Measurements from ENCODE around the gene BHLHE41. TPM values are rescaled to one million over a fixed set of nuclear protein-coding genes. Genes with fewer than 3 reads are reported as not detected.

BHLHE41 gene
- polyA plus RNA-seq, 1 donor from 2014 or later, result not detected

DNA sequence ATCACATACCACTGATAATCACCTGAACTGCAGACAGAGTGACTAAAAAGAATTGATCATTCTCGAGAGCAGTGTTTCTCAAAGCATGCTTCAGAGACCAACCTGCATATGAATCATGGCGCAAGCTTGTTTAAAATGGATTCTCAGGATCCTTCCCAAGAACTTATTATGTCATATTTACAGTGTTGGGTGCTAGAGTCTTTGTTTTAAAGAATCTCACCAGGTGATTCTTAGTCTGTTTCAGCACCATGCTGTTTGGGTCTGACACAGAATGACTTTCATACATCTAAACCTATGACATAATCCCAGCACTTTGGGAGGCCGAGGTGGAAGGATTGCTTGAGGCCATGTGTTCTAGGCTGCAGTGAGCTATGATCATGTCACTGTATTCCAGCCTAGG is 39.3 kb upstream of the BHLHE41 start:
- no peaks in the 10 kb centered on the region for H3K27me3 ChIP-seq (ENCODE audit: insufficient read depth, low read depth, low read length)
- no peaks in the 10 kb centered on the region for H3K9me2 ChIP-seq (ENCODE audit: insufficient read depth, low read length)
- TF ChIP-seq, protein P1, sequence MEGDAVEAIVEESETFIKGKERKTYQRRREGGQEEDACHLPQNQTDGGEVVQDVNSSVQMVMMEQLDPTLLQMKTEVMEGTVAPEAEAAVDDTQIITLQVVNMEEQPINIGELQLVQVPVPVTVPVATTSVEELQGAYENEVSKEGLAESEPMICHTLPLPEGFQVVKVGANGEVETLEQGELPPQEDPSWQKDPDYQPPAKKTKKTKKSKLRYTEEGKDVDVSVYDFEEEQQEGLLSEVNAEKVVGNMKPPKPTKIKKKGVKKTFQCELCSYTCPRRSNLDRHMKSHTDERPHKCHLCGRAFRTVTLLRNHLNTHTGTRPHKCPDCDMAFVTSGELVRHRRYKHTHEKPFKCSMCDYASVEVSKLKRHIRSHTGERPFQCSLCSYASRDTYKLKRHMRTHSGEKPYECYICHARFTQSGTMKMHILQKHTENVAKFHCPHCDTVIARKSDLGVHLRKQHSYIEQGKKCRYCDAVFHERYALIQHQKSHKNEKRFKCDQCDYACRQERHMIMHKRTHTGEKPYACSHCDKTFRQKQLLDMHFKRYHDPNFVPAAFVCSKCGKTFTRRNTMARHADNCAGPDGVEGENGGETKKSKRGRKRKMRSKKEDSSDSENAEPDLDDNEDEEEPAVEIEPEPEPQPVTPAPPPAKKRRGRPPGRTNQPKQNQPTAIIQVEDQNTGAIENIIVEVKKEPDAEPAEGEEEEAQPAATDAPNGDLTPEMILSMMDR (IDR thresholded peaks at IDR 0.05; ENCODE audit: poor library complexity, severe bottlenecking), result no peak
- TF ChIP-seq MXI1 (conservative IDR thresholded peaks at IDR 0.05; ENCODE audit: poor library complexity, severe bottlenecking), result no peak
- TF ChIP-seq TAF1 (IDR thresholded peaks at IDR 0.05; ENCODE audit: low read depth), result no peak
- TF ChIP-seq EZH2 (IDR thresholded peaks at IDR 0.05; ENCODE audit: borderline replicate concordance, insufficient read depth, low read length, poor library complexity, severe bottlenecking), result no peak
- no peak for TF ChIP-seq POLR2AphosphoS5 (IDR thresholded peaks at IDR 0.05)
- no peak for TF ChIP-seq EP300 (conservative IDR thresholded peaks at IDR 0.05; ENCODE audit: poor library complexity, severe bottlenecking)
- TF ChIP-seq SMC3 (conservative IDR thresholded peaks at IDR 0.05; ENCODE audit: poor library complexity), result no peak
- TF ChIP-seq, protein P2, sequence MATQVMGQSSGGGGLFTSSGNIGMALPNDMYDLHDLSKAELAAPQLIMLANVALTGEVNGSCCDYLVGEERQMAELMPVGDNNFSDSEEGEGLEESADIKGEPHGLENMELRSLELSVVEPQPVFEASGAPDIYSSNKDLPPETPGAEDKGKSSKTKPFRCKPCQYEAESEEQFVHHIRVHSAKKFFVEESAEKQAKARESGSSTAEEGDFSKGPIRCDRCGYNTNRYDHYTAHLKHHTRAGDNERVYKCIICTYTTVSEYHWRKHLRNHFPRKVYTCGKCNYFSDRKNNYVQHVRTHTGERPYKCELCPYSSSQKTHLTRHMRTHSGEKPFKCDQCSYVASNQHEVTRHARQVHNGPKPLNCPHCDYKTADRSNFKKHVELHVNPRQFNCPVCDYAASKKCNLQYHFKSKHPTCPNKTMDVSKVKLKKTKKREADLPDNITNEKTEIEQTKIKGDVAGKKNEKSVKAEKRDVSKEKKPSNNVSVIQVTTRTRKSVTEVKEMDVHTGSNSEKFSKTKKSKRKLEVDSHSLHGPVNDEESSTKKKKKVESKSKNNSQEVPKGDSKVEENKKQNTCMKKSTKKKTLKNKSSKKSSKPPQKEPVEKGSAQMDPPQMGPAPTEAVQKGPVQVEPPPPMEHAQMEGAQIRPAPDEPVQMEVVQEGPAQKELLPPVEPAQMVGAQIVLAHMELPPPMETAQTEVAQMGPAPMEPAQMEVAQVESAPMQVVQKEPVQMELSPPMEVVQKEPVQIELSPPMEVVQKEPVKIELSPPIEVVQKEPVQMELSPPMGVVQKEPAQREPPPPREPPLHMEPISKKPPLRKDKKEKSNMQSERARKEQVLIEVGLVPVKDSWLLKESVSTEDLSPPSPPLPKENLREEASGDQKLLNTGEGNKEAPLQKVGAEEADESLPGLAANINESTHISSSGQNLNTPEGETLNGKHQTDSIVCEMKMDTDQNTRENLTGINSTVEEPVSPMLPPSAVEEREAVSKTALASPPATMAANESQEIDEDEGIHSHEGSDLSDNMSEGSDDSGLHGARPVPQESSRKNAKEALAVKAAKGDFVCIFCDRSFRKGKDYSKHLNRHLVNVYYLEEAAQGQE (IDR thresholded peaks at IDR 0.05; ENCODE audit: borderline replicate concordance), result no peak
- no peak for TF ChIP-seq RAD21 (conservative IDR thresholded peaks at IDR 0.05)
- H3K9me3 ChIP-seq (ENCODE audit: low read length), result no peaks in the 10 kb centered on the region
- no peaks in the 10 kb centered on the region for H3K36me3 ChIP-seq (ENCODE audit: insufficient read depth, low read length)
- no peaks in the 10 kb centered on the region for H4K20me1 ChIP-seq (ENCODE audit: insufficient read depth)
- no peak overlapping the region for H3K4me3 ChIP-seq (ENCODE audit: low read length)
- no peak overlapping the region for H2AFZ ChIP-seq (ENCODE audit: low read depth, low read length)
- H3F3A ChIP-seq (ENCODE audit: insufficient read depth, low read length, poor library complexity, severe bottlenecking), result no peaks in the 10 kb centered on the region
- H3K4me2 ChIP-seq (ENCODE audit: low read length), result no peak overlapping the region
- no peaks in the 10 kb centered on the region for H3K79me2 ChIP-seq (replicated peaks; ENCODE audit: insufficient read depth, low read length)
- no peak overlapping the region for H3K27ac ChIP-seq (ENCODE audit: low read length)
- H3K9ac ChIP-seq (ENCODE audit: low read length), result no peak overlapping the region

DNA sequence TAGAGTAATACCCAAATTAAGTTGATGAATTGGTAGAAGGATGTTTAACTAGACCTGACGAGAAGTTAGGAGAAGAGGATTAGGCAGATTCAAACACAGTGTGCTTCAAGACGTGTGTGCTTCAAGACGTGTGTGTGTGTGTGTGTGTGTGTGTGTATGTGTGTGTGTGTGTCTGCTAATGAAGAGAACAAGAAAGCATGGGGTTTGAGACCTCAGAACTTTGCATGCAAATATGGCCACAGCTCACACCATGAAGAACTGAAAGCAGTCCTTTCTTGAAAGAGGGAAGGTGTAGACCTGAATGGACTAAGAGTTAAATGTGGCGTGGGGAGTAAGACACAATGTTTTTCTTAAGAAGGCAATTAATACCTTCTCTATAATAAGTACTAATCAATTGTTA is 38.1 kb upstream of the BHLHE41 start:
- H3F3A ChIP-seq (ENCODE audit: insufficient read depth, low read length, poor library complexity, severe bottlenecking), result no peaks in the 10 kb centered on the region
- no peaks in the 10 kb centered on the region for H3K9me2 ChIP-seq (ENCODE audit: insufficient read depth, low read length)
- TF ChIP-seq, protein P2 (IDR thresholded peaks at IDR 0.05; ENCODE audit: borderline replicate concordance), result no peak
- no peak for TF ChIP-seq EP300 (conservative IDR thresholded peaks at IDR 0.05; ENCODE audit: poor library complexity, severe bottlenecking)
- TF ChIP-seq RAD21 (conservative IDR thresholded peaks at IDR 0.05), result no peak
- no peak for TF ChIP-seq SMC3 (conservative IDR thresholded peaks at IDR 0.05; ENCODE audit: poor library complexity)
- no peak for TF ChIP-seq EZH2 (IDR thresholded peaks at IDR 0.05; ENCODE audit: borderline replicate concordance, insufficient read depth, low read length, poor library complexity, severe bottlenecking)
- TF ChIP-seq, protein P1 (IDR thresholded peaks at IDR 0.05; ENCODE audit: poor library complexity, severe bottlenecking), result no peak
- no peak for TF ChIP-seq TAF1 (IDR thresholded peaks at IDR 0.05; ENCODE audit: low read depth)
- TF ChIP-seq MXI1 (conservative IDR thresholded peaks at IDR 0.05; ENCODE audit: poor library complexity, severe bottlenecking), result no peak
- no peak for TF ChIP-seq POLR2AphosphoS5 (IDR thresholded peaks at IDR 0.05)
- H4K20me1 ChIP-seq (ENCODE audit: insufficient read depth), result no peaks in the 10 kb centered on the region
- no peaks in the 10 kb centered on the region for H3K36me3 ChIP-seq (ENCODE audit: insufficient read depth, low read length)
- no peaks in the 10 kb centered on the region for H3K27me3 ChIP-seq (ENCODE audit: insufficient read depth, low read depth, low read length)
- no peak overlapping the region for H3K4me3 ChIP-seq (ENCODE audit: low read length)
- no peak overlapping the region for H3K9ac ChIP-seq (ENCODE audit: low read length)
- no peaks in the 10 kb centered on the region for H3K79me2 ChIP-seq (replicated peaks; ENCODE audit: insufficient read depth, low read length)
- H3K9me3 ChIP-seq (ENCODE audit: low read length), result no peaks in the 10 kb centered on the region
- no peak overlapping the region for H3K4me2 ChIP-seq (ENCODE audit: low read length)
- no peak overlapping the region for H3K27ac ChIP-seq (ENCODE audit: low read length)
- no peak overlapping the region for H2AFZ ChIP-seq (ENCODE audit: low read depth, low read length)

Data from neural cell (in vitro differentiated cells).